ENCODE measurements around the gene INTS6L. TPM values are rescaled to one million over a fixed set of nuclear protein-coding genes. Genes with fewer than 3 reads are reported as not detected.
"Not testable (repeated sequence)": the region's sequence is repeated elsewhere in the genome, so short reads cannot be mapped to it uniquely, and the experiment has no call there.

INTS6L gene
- total and polyA plus RNA-seq, 3 donors from 2014 or later = 15.0 to 47.6 (median 41.3) TPM

- intact Hi-C loops (cut with DNase I; ENCODE audit: low total_unique reads) = no loop called here
- Histone ChIP-seq H3K4me1 (no peaks in the 10 kb centered on the region), H3K27me3 (no peaks in the 10 kb centered on the region), H3K36me3 (ENCODE audit: low read depth, missing control alignments) (no peaks in the 10 kb centered on the region), H3K9me3 (no peaks in the 10 kb centered on the region), H3K27ac (no peak overlapping the region), H3K4me3 (no peak overlapping the region)
- DNase-seq = no peak
- TF ChIP-seq, protein P1, sequence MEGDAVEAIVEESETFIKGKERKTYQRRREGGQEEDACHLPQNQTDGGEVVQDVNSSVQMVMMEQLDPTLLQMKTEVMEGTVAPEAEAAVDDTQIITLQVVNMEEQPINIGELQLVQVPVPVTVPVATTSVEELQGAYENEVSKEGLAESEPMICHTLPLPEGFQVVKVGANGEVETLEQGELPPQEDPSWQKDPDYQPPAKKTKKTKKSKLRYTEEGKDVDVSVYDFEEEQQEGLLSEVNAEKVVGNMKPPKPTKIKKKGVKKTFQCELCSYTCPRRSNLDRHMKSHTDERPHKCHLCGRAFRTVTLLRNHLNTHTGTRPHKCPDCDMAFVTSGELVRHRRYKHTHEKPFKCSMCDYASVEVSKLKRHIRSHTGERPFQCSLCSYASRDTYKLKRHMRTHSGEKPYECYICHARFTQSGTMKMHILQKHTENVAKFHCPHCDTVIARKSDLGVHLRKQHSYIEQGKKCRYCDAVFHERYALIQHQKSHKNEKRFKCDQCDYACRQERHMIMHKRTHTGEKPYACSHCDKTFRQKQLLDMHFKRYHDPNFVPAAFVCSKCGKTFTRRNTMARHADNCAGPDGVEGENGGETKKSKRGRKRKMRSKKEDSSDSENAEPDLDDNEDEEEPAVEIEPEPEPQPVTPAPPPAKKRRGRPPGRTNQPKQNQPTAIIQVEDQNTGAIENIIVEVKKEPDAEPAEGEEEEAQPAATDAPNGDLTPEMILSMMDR (IDR thresholded peaks at IDR 0.05) = no peak
- TF ChIP-seq POLR2A (IDR thresholded peaks at IDR 0.05) = no peak
- WGBS, 2 donors = 92% methylated on average over 1 of the region's 1 CpG; no CpG with 5 or more reads in 1 of the 2 donors
Measured at GRCh38 chrX:135595543-135595942, 75.1 kb downstream of the INTS6L start.

- DNase-seq = peak; percentile 58
Measured at GRCh38 chrX:135596495-135596894, 76.0 kb downstream of the INTS6L start.

DNA sequence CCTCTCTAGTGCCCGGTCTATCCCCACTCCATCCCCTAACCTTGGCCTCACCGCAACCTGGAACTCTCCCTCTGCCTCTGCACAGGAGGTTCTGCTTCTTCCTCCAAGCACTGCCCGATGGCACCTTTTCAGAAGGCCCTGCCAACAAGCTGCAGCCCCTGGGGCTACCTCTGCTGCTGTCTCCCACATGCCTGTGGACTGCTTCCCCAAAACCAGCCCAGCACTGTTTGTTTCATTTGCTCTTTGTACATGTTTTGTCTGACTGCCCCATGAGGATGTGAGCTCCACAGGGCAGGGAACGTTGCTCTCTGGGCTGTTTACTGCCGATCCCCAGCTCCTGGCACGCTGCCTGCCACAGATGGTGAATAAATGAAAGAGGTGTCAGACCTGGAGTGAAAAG lies 85.4 kb downstream of the INTS6L start:
- no peaks in the 10 kb centered on the region for H3K27me3 ChIP-seq
- H3K36me3 ChIP-seq (ENCODE audit: low read depth, missing control alignments) = no peaks in the 10 kb centered on the region
- H3K4me1 ChIP-seq = no peaks in the 10 kb centered on the region
- no peak for DNase-seq
- no peak overlapping the region for H3K4me3 ChIP-seq
- TF ChIP-seq, protein P1 (IDR thresholded peaks at IDR 0.05) = no peak
- no peak for TF ChIP-seq POLR2A (IDR thresholded peaks at IDR 0.05)
- no peaks in the 10 kb centered on the region for H3K9me3 ChIP-seq
- 68 to 80% methylated on average over 4 to 6 of the region's 6 CpGs for WGBS, 2 donors
- intact Hi-C loops (cut with DNase I; ENCODE audit: low total_unique reads) = no loop called here
- no peak overlapping the region for H3K27ac ChIP-seq

More at GRCh38 chrX:135596495-135596894, 76.0 kb downstream of the INTS6L start:
- TF ChIP-seq, protein P1 (IDR thresholded peaks at IDR 0.05) = peak; percentile 14 to 37 (median 31)
- TF ChIP-seq POLR2A (IDR thresholded peaks at IDR 0.05) = no peak
- H3K27me3 ChIP-seq = no peaks in the 10 kb centered on the region
- WGBS, 2 donors = 32 to 56% methylated on average over 10 to 18 of the region's 18 CpGs
- H3K4me1 ChIP-seq = no peaks in the 10 kb centered on the region
- H3K36me3 ChIP-seq (ENCODE audit: low read depth, missing control alignments) = no peaks in the 10 kb centered on the region
- intact Hi-C loops (cut with DNase I; ENCODE audit: low total_unique reads) = no loop called here
- H3K4me3 ChIP-seq = no peak overlapping the region
- no peaks in the 10 kb centered on the region for H3K9me3 ChIP-seq
- H3K27ac ChIP-seq = no peak overlapping the region

DNA sequence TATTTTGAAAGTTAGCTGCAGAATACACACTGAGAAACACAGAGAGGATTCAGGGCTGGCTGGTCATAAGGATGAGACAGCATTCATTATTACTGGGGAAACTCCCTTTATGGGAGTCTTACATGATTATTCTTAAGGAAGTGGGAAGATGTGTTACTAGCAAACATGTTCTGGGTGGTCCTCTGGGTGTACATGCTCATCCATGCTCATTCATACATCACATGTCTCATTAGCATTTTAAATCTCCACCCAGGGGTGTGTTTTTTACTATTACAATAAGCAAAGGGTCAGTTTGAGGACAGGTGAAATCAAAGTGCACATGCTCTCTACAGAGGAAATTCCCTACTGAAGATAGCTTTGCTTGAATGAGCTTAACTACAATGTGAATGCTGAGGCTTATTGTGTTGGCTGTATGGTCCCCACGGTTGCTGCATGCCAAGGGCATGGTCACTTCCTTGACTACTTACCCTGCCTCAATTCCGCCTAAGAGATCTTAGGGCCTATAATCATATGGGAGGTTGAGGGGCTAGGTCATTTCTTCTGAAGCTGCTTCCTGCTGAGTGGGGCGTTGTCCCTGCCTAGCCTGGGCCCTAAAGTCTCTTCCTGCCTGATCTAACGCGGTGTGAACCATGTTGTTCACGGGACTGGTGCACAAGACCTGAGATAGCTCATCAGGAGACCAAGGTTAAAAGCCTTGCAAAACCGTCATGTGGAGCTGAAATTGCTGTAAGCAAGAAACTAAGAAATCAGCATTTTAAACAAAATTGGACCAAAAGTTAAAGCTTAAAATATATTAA lies 104.1 kb downstream of the INTS6L start:
- DNase-seq; H3K27me3 ChIP-seq; H3K4me3 ChIP-seq; intact Hi-C loops (cut with DNase I; ENCODE audit: low total_unique reads); H3K27ac ChIP-seq; H3K36me3 ChIP-seq (ENCODE audit: low read depth, missing control alignments); H3K9me3 ChIP-seq; H3K4me1 ChIP-seq: not testable (repeated sequence)
- WGBS, 2 donors = 89 to 100% methylated on average over 1 to 7 of the region's 7 CpGs

DNA sequence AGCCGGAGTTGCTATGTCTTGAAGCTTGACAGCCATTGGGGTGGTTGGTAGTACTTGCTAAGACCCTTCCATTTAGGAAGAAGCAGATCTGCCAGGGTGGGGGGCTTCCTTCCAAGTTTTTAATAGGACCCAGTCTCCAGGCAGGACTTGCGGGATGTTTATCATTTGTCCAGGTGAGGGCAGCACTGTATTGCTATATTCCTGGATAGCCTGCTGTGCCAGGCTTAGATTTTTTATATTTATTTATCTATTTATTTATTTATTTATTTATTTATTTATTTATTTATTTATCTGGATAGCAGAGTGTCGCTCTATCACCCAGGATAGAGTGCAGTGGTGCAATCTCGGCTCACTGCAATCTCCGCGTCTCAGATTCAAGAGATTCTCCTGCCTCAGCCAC lies 105.5 kb downstream of the INTS6L start:
- 91 to 96% methylated on average over 6 of the region's 6 CpGs for WGBS, 2 donors
- Histone ChIP-seq H3K4me3 (no peak overlapping the region), H3K4me1 (no peaks in the 10 kb centered on the region), H3K9me3 (no peaks in the 10 kb centered on the region), H3K27me3 (no peaks in the 10 kb centered on the region), H3K27ac (no peak overlapping the region), H3K36me3 (ENCODE audit: low read depth, missing control alignments) (no peaks in the 10 kb centered on the region)
- intact Hi-C loops (cut with DNase I; ENCODE audit: low total_unique reads) = no loop called here
- TF ChIP-seq, protein P1 (IDR thresholded peaks at IDR 0.05) = no peak
- TF ChIP-seq POLR2A (IDR thresholded peaks at IDR 0.05) = no peak
- peak; percentile 13 for DNase-seq

Data from testis (tissue), 3 donors.